SU-DHL-6 (cell line): ENCODE measurements around the gene NUDT2.

Experiments used
- EZH2phosphoT487 ChIP-seq: fragments of 200-600 bp; sonication (generic), shearing (Covaris generic); conservative IDR thresholded peaks from 2 replicates; pipeline ENCODE4 v1.6.1; 2018; ENCODE audit warnings: mild to moderate bottlenecking, antibody characterized with exemption, low read length, moderate library complexity, mixed read lengths
- TF ChIP-seq, protein P1 (sequence below): fragments of 200-600 bp; sonication (generic); IDR thresholded peaks from one replicate; pipeline ENCODE4 v1.5.1; 2017; ENCODE audit warnings: antibody characterized with exemption, mild to moderate bottlenecking, low read length, moderate library complexity; ENCODE audit not compliant: insufficient read depth, poor library complexity, severe bottlenecking

DNA sequence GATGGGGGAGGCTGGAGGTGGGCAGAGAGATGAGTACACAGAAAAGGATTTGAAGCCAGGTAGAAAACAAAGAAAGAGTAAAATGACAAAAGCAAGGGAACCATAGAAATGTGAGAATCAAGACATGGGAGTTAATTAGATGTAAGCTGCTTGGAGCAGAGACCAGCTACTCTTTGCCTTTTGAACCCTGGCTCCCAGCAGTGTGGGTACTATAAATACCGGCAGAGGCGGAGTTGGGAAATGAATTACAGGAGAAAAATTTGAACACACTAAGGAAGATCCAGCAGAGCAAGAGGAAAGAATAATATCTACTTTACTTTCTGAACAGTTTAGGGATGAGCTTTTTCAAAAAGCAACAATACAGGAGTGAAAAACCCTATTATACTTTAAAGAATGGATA is 36.8 kb upstream of the NUDT2 start:
- TF ChIP-seq, protein P1, sequence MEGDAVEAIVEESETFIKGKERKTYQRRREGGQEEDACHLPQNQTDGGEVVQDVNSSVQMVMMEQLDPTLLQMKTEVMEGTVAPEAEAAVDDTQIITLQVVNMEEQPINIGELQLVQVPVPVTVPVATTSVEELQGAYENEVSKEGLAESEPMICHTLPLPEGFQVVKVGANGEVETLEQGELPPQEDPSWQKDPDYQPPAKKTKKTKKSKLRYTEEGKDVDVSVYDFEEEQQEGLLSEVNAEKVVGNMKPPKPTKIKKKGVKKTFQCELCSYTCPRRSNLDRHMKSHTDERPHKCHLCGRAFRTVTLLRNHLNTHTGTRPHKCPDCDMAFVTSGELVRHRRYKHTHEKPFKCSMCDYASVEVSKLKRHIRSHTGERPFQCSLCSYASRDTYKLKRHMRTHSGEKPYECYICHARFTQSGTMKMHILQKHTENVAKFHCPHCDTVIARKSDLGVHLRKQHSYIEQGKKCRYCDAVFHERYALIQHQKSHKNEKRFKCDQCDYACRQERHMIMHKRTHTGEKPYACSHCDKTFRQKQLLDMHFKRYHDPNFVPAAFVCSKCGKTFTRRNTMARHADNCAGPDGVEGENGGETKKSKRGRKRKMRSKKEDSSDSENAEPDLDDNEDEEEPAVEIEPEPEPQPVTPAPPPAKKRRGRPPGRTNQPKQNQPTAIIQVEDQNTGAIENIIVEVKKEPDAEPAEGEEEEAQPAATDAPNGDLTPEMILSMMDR: no peak
- no peak for TF ChIP-seq EZH2phosphoT487
